GM19372 (cell line): ENCODE data around the gene EYA3.

Source experiments
- ATAC-seq: cut with Tn5 transposase; IDR thresholded peaks from one replicate; pipeline ENCODE4 v1.9.1; 2021; ENCODE audit warnings: mild to moderate bottlenecking, low read depth, moderate library complexity; ENCODE audit not compliant: unreplicated experiment

Gene EYA3

GRCh38 chr1:28074892-28075511 lies 13.4 kb downstream of the EYA3 start:
- no peak for ATAC-seq

- no peak for ATAC-seq
Observed at GRCh38 chr1:28073867-28074266, 14.5 kb downstream of the EYA3 start.

- no peak for ATAC-seq
Observed at GRCh38 chr1:28071813-28072212, 16.6 kb downstream of the EYA3 start.

GRCh38 chr1:28070725-28071593 lies 17.5 kb downstream of the EYA3 start:
- ATAC-seq, result no peak

- ATAC-seq, result no peak
Observed at GRCh38 chr1:28067523-28068090, 20.8 kb downstream of the EYA3 start.

- ATAC-seq, result no peak
Observed at GRCh38 chr1:28066393-28067154, 21.8 kb downstream of the EYA3 start.

- no peak for ATAC-seq
Observed at GRCh38 chr1:28064064-28064463, 24.3 kb downstream of the EYA3 start.

- no peak for ATAC-seq
Observed at GRCh38 chr1:28062806-28063205, 25.6 kb downstream of the EYA3 start.

- no peak for ATAC-seq
Observed at GRCh38 chr1:28058971-28059878, 29.2 kb downstream of the EYA3 start.

GRCh38 chr1:28058168-28058567 lies 30.2 kb downstream of the EYA3 start:
- ATAC-seq, result no peak

GRCh38 chr1:28056129-28056925 lies 32.1 kb downstream of the EYA3 start:
- ATAC-seq, result no peak

GRCh38 chr1:28050776-28051175 lies 37.6 kb downstream of the EYA3 start:
- no peak for ATAC-seq

- no peak for ATAC-seq
Observed at GRCh38 chr1:28046716-28047115, 41.7 kb downstream of the EYA3 start.

- no peak for ATAC-seq
Observed at GRCh38 chr1:28045777-28046176, 42.6 kb downstream of the EYA3 start.

- ATAC-seq, result no peak
Observed at GRCh38 chr1:28044399-28044798, 44.0 kb downstream of the EYA3 start.

GRCh38 chr1:28039341-28039740 lies 49.1 kb downstream of the EYA3 start:
- no peak for ATAC-seq

GRCh38 chr1:28037946-28038345 lies 50.5 kb downstream of the EYA3 start:
- ATAC-seq, result no peak

- no peak for ATAC-seq
Observed at GRCh38 chr1:28037206-28037605, 51.2 kb downstream of the EYA3 start.

- no peak for ATAC-seq
Observed at GRCh38 chr1:28036431-28036830, 52.0 kb downstream of the EYA3 start.
